HepG2 (cell line): ENCODE results near the gene SYPL1. TPM values are rescaled to one million over a fixed set of nuclear protein-coding genes. Genes with fewer than 3 reads are reported as not detected.

ENCODE experiments used
- ATAC-seq: fragments of 200-7000 bp; cut with Tn5 transposase; 3 replicates; pipeline ENCODE4 v1.9.1; 2020; ENCODE audit warnings: mild to moderate bottlenecking, moderate library complexity
- BruUV-seq: library from RNA; stranded (reverse); fragments of 400-500 nt; replicated peaks from 2 replicates; lab custom pipeline; 2021; lab: Mats Ljungman, UMichigan
- CTCF ChIA-PET: fragments of 300-600 bp; formaldehyde crosslinking; extraction: SDS; loops from one replicate; lab custom pipeline; 2021; ENCODE audit warnings: low total read pairs, inconsistent platforms, low intra/inter-chr PET ratio; lab: Yijun Ruan, JAX
- POLR2A ChIA-PET: fragments of 350-600 bp; sonication (Branson Sonifier 250); formaldehyde crosslinking; loops from one replicate; lab custom pipeline; 2020; ENCODE audit warnings: antibody characterized with exemption, inconsistent platforms; lab: Yijun Ruan, JAX
- DNase-seq: peaks from one replicate; pipeline ENCODE4 v3.0.0-alpha.2; 2015; ENCODE audit warnings: low spot score
- FAIRE-seq: peaks from 3 replicates; lab custom pipeline; 2011; peaks lifted over from hg19 to GRCh38; lab: Jason Lieb, UNC
- H2AFZ ChIP-seq: one replicate; pipeline ENCODE4 v1.6.1; 2011; ENCODE audit warnings: low read length, inconsistent platforms
- H3K27ac ChIP-seq: fragments of 300-600 bp; 3 replicates; pipeline ENCODE4 v1.8.0; 2011; ENCODE audit warnings: mixed run types, mild to moderate bottlenecking, mixed read lengths, low read length, inconsistent platforms; ENCODE audit not compliant: insufficient read depth; ENCODE audit errors: extremely low read length
- H3K27me3 ChIP-seq, 2 experiments: fragments of 200-600 bp in 1 of 2; 2 replicates in 1 of 2; 3 replicates in 1 of 2; pipeline versions ENCODE4 v1.6.0 to v1.8.0; 2011; ENCODE audit warnings: low read length in 2 of 2, mild to moderate bottlenecking in 2 of 2, moderate library complexity in 2 of 2, inconsistent platforms in 1 of 2; ENCODE audit not compliant: insufficient read depth in 2 of 2, control insufficient read depth in 1 of 2
- H3K36me3 ChIP-seq, 2 experiments: fragments of 200-600 bp in 1 of 2; replicated peaks in 1 of 2; 2 replicates in 1 of 2; 3 replicates in 1 of 2; pipeline versions ENCODE4 v1.5.1 to v1.8.0; 2011; ENCODE audit warnings: low read length in 2 of 2, inconsistent platforms in 1 of 2; ENCODE audit not compliant: insufficient read depth in 2 of 2, control insufficient read depth in 1 of 2
- H3K4me1 ChIP-seq: 2 replicates; pipeline ENCODE4 v1.5.1; 2012; ENCODE audit warnings: low read length, inconsistent platforms; ENCODE audit not compliant: insufficient read depth
- H3K4me2 ChIP-seq: 2 replicates; pipeline ENCODE4 v1.6.0; 2011; ENCODE audit warnings: low read depth, low read length, inconsistent platforms
- H3K4me3 ChIP-seq, 3 experiments: fragments of 200-600 bp in 1 of 3; sonication (generic), shearing (Covaris generic) in 1 of 3; replicated peaks in 1 of 3; 2 replicates each; pipeline ENCODE4 v1.5.1; 2011 to 2016; ENCODE audit warnings: low read length in 3 of 3, inconsistent platforms in 2 of 3, low read depth in 2 of 3, mild to moderate bottlenecking in 2 of 3, control low read depth in 1 of 3, mixed read lengths in 1 of 3; ENCODE audit not compliant: insufficient read depth in 1 of 3
- H3K79me2 ChIP-seq: one replicate; pipeline ENCODE4 v1.6.1; 2011; ENCODE audit warnings: low read length, inconsistent platforms; ENCODE audit not compliant: insufficient read depth
- H3K9ac ChIP-seq: 2 replicates; pipeline ENCODE4 v1.6.0; 2011; ENCODE audit warnings: mild to moderate bottlenecking, low read depth, low read length, inconsistent platforms; ENCODE audit not compliant: insufficient read depth
- H3K9me3 ChIP-seq: 2 replicates; pipeline ENCODE4 v1.5.1; 2012; ENCODE audit warnings: mild to moderate bottlenecking, low read length
- H4K20me1 ChIP-seq: 2 replicates; pipeline ENCODE4 v1.6.0; 2011; ENCODE audit warnings: inconsistent platforms, mild to moderate bottlenecking, low read length, moderate library complexity; ENCODE audit not compliant: insufficient read depth
- BRF2 ChIP-seq: sonication (generic); formaldehyde crosslinking; IDR thresholded peaks from 2 replicates; pipeline ENCODE4 v1.8.1; 2022; ENCODE audit warnings: mild to moderate bottlenecking, missing genetic modification reagents
- DNMT3B ChIP-seq: conservative IDR thresholded peaks from 2 replicates; pipeline ENCODE4 v1.6.1; 2016; ENCODE audit warnings: missing biosample characterization, control low read depth
- EHMT2 ChIP-seq: fragments of 200-600 bp; sonication (generic); IDR thresholded peaks from 2 replicates; pipeline ENCODE4 v1.7.0; 2017; ENCODE audit warnings: antibody characterized with exemption, low read depth, low read length, borderline replicate concordance
- ERF ChIP-seq: IDR thresholded peaks from 2 replicates; pipeline ENCODE4 v1.6.1; 2018; ENCODE audit warnings: missing biosample characterization, missing genetic modification reagents
- FIP1L1 ChIP-seq: fragments of 200-400 bp; formaldehyde crosslinking; IDR thresholded peaks from 2 replicates; pipeline ENCODE4 v1.6.1; 2018; ENCODE audit warnings: low read depth, mild to moderate bottlenecking, low read length, moderate library complexity, borderline replicate concordance; ENCODE audit not compliant: insufficient read depth
- HNRNPK ChIP-seq: fragments of 200-400 bp; formaldehyde crosslinking; IDR thresholded peaks from 2 replicates; pipeline ENCODE4 v1.6.1; 2018; ENCODE audit warnings: low read length, low read depth, moderate library complexity, mild to moderate bottlenecking; ENCODE audit not compliant: poor library complexity, severe bottlenecking
- KDM5B ChIP-seq: sonication (generic); formaldehyde crosslinking; IDR thresholded peaks from 2 replicates; pipeline ENCODE4 v1.4.0; 2020; ENCODE audit warnings: missing genetic modification reagents, mild to moderate bottlenecking, borderline replicate concordance
- MAZ ChIP-seq, 2 experiments: sonication (generic) in 1 of 2; formaldehyde crosslinking in 1 of 2; IDR thresholded peaks; 2 replicates each; pipeline versions ENCODE4 v1.5.0 to v1.6.1; 2012 to 2020; ENCODE audit warnings: low read depth in 2 of 2, mild to moderate bottlenecking in 2 of 2, borderline replicate concordance in 1 of 2, improper control_type of control experiment in 1 of 2, low read length in 1 of 2, missing genetic modification reagents in 1 of 2, moderate library complexity in 1 of 2
- NKX3-1 ChIP-seq: sonication (generic); formaldehyde crosslinking; IDR thresholded peaks from 2 replicates; pipeline ENCODE4 v1.5.0; 2020; ENCODE audit warnings: missing genetic modification reagents
- NR0B2 ChIP-seq: sonication (generic); formaldehyde crosslinking; IDR thresholded peaks from 2 replicates; pipeline ENCODE4 v1.4.0; 2020; ENCODE audit warnings: mild to moderate bottlenecking, missing genetic modification reagents
- PLRG1 ChIP-seq: fragments of 450-650 bp; conservative IDR thresholded peaks from 2 replicates; pipeline ENCODE4 v1.6.1; 2016
- PRMT3 ChIP-seq: sonication (generic); formaldehyde crosslinking; IDR thresholded peaks from 2 replicates; pipeline ENCODE4 v1.8.1; 2022; ENCODE audit warnings: low read depth, mild to moderate bottlenecking, moderate library complexity, missing genetic modification reagents, borderline replicate concordance
- SMYD3 ChIP-seq: sonication (generic); formaldehyde crosslinking; IDR thresholded peaks from 2 replicates; pipeline ENCODE4 v1.8.1; 2023; ENCODE audit warnings: mild to moderate bottlenecking, missing genetic modification reagents
- TP53 ChIP-seq: sonication (generic); formaldehyde crosslinking; conservative IDR thresholded peaks from 2 replicates; pipeline ENCODE4 v1.4.0; 2020; ENCODE audit warnings: missing genetic modification reagents
- XRCC5 ChIP-seq: fragments of 200-400 bp; formaldehyde crosslinking; optimal IDR thresholded peaks from 2 replicates; pipeline ENCODE3; 2017; ENCODE audit warnings: mild to moderate bottlenecking, low read length
- ZNF30 ChIP-seq: sonication (generic); formaldehyde crosslinking; IDR thresholded peaks from 2 replicates; pipeline ENCODE4 v1.5.0; 2020; ENCODE audit warnings: mild to moderate bottlenecking, missing genetic modification reagents
- ZNF510 ChIP-seq: sonication (generic); formaldehyde crosslinking; IDR thresholded peaks from 2 replicates; pipeline ENCODE4 v1.4.0; 2020; ENCODE audit warnings: low read depth, mild to moderate bottlenecking, missing genetic modification reagents
- ZNF737 ChIP-seq: sonication (generic); formaldehyde crosslinking; IDR thresholded peaks from 2 replicates; pipeline ENCODE4 v1.5.0; 2020; ENCODE audit warnings: missing genetic modification reagents, mild to moderate bottlenecking, borderline replicate concordance
- ZSCAN22 ChIP-seq: sonication (generic); formaldehyde crosslinking; IDR thresholded peaks from 2 replicates; pipeline ENCODE4 v1.4.0; 2020; ENCODE audit warnings: mild to moderate bottlenecking, missing genetic modification reagents
- WGBS: methylation state at CpG from one replicate; pipeline ENCODE4 v1.1.6; 2017; ENCODE audit warnings: low lambda C conversion rate; 5-methylcytosine and 5-hydroxymethylcytosine counted together
- in situ Hi-C: cut with HindIII; loops from 2 replicates; pipeline ENCODE4 v1.10.0; 2017; ENCODE audit warnings: low pct_unique_long_range_greater_than_20kb; ENCODE audit not compliant: extremely low pct_ligation_motif_present
- intact Hi-C: fragments of 100-400 bp; cut with micrococcal nuclease; formaldehyde crosslinking; loops from one replicate; pipeline ENCODE4 v1.10.0; 2022; ENCODE audit not compliant: unreplicated experiment
- polyA plus RNA-seq, 8 experiments: library from polyadenylated mRNA; depleted of rRNA in 3 of 8; stranded (reverse) in 7 of 8; unstranded in 1 of 8; fragments of >200 nt; fragmentation: Illumina TruSeq in 4 of 8; extraction: Trizol in 4 of 8; gene quantifications; 2 replicates each; pipeline versions ENCODE4 v1.2.1 to v1.2.3, GENCODE V29; 2011 to 2016; ENCODE audit warnings: low read depth in 4 of 8, missing spikeins in 1 of 8, mixed read lengths in 1 of 8; ENCODE audit not compliant: insufficient read depth in 1 of 8
- total RNA-seq, 5 experiments: library from RNA; depleted of rRNA; stranded (reverse); fragments of >200 nt; fragmentation: Illumina TruSeq; extraction: Trizol; gene quantifications; 2 replicates each; pipeline ENCODE4 v1.2.3, GENCODE V29; 2016; ENCODE audit warnings: low read depth in 1 of 5
- TF ChIP-seq, protein P1 (sequence below): sonication (generic); formaldehyde crosslinking; IDR thresholded peaks from 2 replicates; pipeline ENCODE4 v1.8.0; 2022; ENCODE audit warnings: mild to moderate bottlenecking, missing genetic modification reagents, borderline replicate concordance
- TF ChIP-seq, protein P2 (sequence below): sonication (generic); formaldehyde crosslinking; IDR thresholded peaks from 2 replicates; pipeline ENCODE4 v1.4.0; 2020; ENCODE audit warnings: missing genetic modification reagents

SYPL1 gene
- total and polyA plus RNA-seq, 2 of the 13 experiments (the other 11 are each of a cell fraction or from before 2014, with no cell fraction given) = 27.5 to 40.2 TPM

- peaks cover 0 to 12% of the 10 kb centered on the region in 2 experiments; a peak in 1 of 5 replicates for H3K27me3 ChIP-seq
- 15% methylated on average over 5 of the region's 6 CpGs for WGBS
- no peaks in the 10 kb centered on the region for H4K20me1 ChIP-seq
- no peaks in the 10 kb centered on the region for H3K9me3 ChIP-seq
- H2AFZ ChIP-seq = no peak overlapping the region
- FAIRE-seq (peak; percentile 53), ATAC-seq (peak; percentile 79), DNase-seq (peak; percentile 50)
- POLR2A ChIA-PET = no interaction called here
- intact Hi-C loops = loop anchor here (1.0 kb wide), 1 partner anchor 107 kb away; no protein-coding TSS in a partner anchor
- CTCF ChIA-PET = interaction anchor here (1.9 to 3.5 kb wide), 4 partner anchors 107 to 388 kb away, joined by 4 to 29 read pairs (median 14); no protein-coding TSS in a partner anchor
- H3K4me3 ChIP-seq = no peak overlapping the region
- in situ Hi-C loops = loop anchor here (5.0 kb wide), 3 partner anchors 99 to 389 kb away; no protein-coding TSS in a partner anchor
- H3K27ac ChIP-seq = no peak overlapping the region
- no peak overlapping the region for H3K9ac ChIP-seq
- H3K79me2 ChIP-seq = no peaks in the 10 kb centered on the region
- H3K4me1 ChIP-seq = peaks cover 20% of the 10 kb centered on the region
- no TSS peak for BruUV-seq
- H3K4me2 ChIP-seq = peak overlapping the region; percentile 34
- H3K36me3 ChIP-seq = no peaks in the 10 kb centered on the region
- no peak for TF ChIP-seq SMYD3 (CRISPR knock-in tag)
- TF ChIP-seq KDM5B (CRISPR knock-in tag) = no peak
- no peak for TF ChIP-seq NKX3-1
- TF ChIP-seq ERF = no peak
- no peak for TF ChIP-seq PLRG1
- no peak for TF ChIP-seq ZNF737 (CRISPR knock-in tag)
- TF ChIP-seq MAZ (IDR thresholded peaks at IDR 0.05; ENCODE audit: borderline replicate concordance, low read depth, low read length) = no peak
- peak; percentile 39; the same call in 1 of the 2 replicates for TF ChIP-seq MAZ (CRISPR knock-in tag; IDR thresholded peaks at IDR 0.05; ENCODE audit: low read depth)
- TF ChIP-seq, protein P1, sequence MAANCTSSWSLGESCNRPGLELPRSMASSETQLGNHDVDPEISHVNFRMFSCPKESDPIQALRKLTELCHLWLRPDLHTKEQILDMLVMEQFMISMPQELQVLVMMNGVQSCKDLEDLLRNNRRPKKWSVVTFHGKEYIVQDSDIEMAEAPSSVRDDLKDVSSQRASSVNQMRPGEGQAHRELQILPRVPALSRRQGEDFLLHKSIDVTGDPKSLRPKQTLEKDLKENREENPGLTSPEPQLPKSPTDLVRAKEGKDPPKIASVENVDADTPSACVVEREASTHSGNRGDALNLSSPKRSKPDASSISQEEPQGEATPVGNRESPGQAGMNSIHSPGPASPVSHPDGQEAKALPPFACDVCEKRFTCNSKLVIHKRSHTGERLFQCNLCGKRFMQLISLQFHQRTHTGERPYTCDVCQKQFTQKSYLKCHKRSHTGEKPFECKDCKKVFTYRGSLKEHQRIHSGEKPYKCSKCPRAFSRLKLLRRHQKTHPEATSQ (CRISPR knock-in tag) = no peak
- TF ChIP-seq EHMT2 = no peak
- no peak for TF ChIP-seq TP53 (CRISPR knock-in tag)
- no peak for TF ChIP-seq DNMT3B (CRISPR knock-in tag)
- no peak for TF ChIP-seq ZNF30
- no peak for TF ChIP-seq HNRNPK
- peak; percentile 37; the same call in 1 of the 2 replicates for TF ChIP-seq NR0B2
- TF ChIP-seq PRMT3 (CRISPR knock-in tag) = no peak
- no peak for TF ChIP-seq ZNF510 (CRISPR knock-in tag)
- TF ChIP-seq, protein P2, sequence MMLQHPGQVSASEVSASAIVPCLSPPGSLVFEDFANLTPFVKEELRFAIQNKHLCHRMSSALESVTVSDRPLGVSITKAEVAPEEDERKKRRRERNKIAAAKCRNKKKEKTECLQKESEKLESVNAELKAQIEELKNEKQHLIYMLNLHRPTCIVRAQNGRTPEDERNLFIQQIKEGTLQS (CRISPR knock-in tag) = no peak
- TF ChIP-seq XRCC5 = peak; percentile 51
- TF ChIP-seq BRF2 = no peak
- no peak for TF ChIP-seq ZSCAN22 (CRISPR knock-in tag)
- TF ChIP-seq FIP1L1 = no peak
These were observed 70.9 kb downstream of the SYPL1 start for GRCh38 chr7:106041140-106041717.
